OCI-LY7 (cell line): Measurements from ENCODE around the gene TSHZ2. TPM values are rescaled to one million over a fixed set of nuclear protein-coding genes. Genes with fewer than 3 reads are reported as not detected.

ENCODE experiments used
- BruUV-seq: library from RNA; stranded (reverse); fragments of 400-500 nt; replicated peaks from 2 replicates; lab custom pipeline; 2021; lab: Mats Ljungman, UMichigan
- CTCF ChIA-PET: fragments of 300-600 bp; sonication (Branson Sonifier 250); formaldehyde crosslinking; loops from one replicate; lab custom pipeline; 2022; ENCODE audit warnings: antibody characterized with exemption; ENCODE audit not compliant: unreplicated experiment; lab: Charles Lee
- POLR2A ChIA-PET: fragments of 300-600 bp; sonication (Branson Sonifier 250); formaldehyde crosslinking; loops from one replicate; lab custom pipeline; 2022; ENCODE audit warnings: antibody characterized with exemption; lab: Charles Lee
- DNase-seq: peaks from one replicate; pipeline ENCODE4 v3.0.0-alpha.2; 2015; ENCODE audit warnings: low spot score
- H2AFZ ChIP-seq: fragments of 200-600 bp; sonication (generic), shearing (Covaris generic); 2 replicates; pipeline ENCODE4 v1.6.1; 2014; ENCODE audit warnings: mild to moderate bottlenecking, antibody characterized with exemption, low read length, moderate library complexity
- H3K27ac ChIP-seq: fragments of 200-600 bp; sonication (generic); 2 replicates; pipeline ENCODE4 v1.5.1; 2014; ENCODE audit warnings: mixed run types, low read depth, mild to moderate bottlenecking, moderate library complexity, low read length, inconsistent platforms; ENCODE audit not compliant: poor library complexity, severe bottlenecking
- H3K36me3 ChIP-seq: fragments of 200-600 bp; sonication (generic); 2 replicates; pipeline ENCODE4 v1.6.1; 2014; ENCODE audit warnings: mild to moderate bottlenecking, antibody characterized with exemption, low read length, moderate library complexity, mixed read lengths; ENCODE audit not compliant: insufficient read depth
- H3K4me1 ChIP-seq: fragments of 200-600 bp; sonication (generic); 2 replicates; pipeline ENCODE4 v1.5.1; 2014; ENCODE audit warnings: mild to moderate bottlenecking, low read length; ENCODE audit not compliant: insufficient read depth, poor library complexity, severe bottlenecking
- H3K4me2 ChIP-seq: fragments of 200-600 bp; sonication (generic); 2 replicates; pipeline ENCODE4 v1.6.1; 2014; ENCODE audit warnings: mild to moderate bottlenecking, low read length
- H3K4me3 ChIP-seq: fragments of 200-600 bp; sonication (generic); 2 replicates; pipeline ENCODE4 v1.5.1; 2014; ENCODE audit warnings: mild to moderate bottlenecking, low read depth, low read length; ENCODE audit not compliant: poor library complexity, severe bottlenecking
- H3K79me2 ChIP-seq: fragments of 200-600 bp; sonication (generic); 2 replicates; pipeline ENCODE4 v1.6.1; 2016; ENCODE audit warnings: low read depth, mild to moderate bottlenecking, low read length, moderate library complexity, mixed read lengths; ENCODE audit not compliant: insufficient read depth
- H3K9me2 ChIP-seq: fragments of 200-600 bp; sonication (generic); 2 replicates; pipeline ENCODE4 v1.6.1; 2016; ENCODE audit warnings: mild to moderate bottlenecking, low read length, mixed read lengths; ENCODE audit not compliant: insufficient read depth
- H3K9me3 ChIP-seq: fragments of 200-600 bp; sonication (generic); 2 replicates; pipeline ENCODE4 v1.6.1; 2014; ENCODE audit warnings: mild to moderate bottlenecking, mixed run types, low read length, mixed read lengths
- H4K20me1 ChIP-seq: fragments of 200-600 bp; sonication (generic); 2 replicates; pipeline ENCODE4 v1.6.1; 2014; ENCODE audit warnings: mild to moderate bottlenecking, antibody characterized with exemption, low read length, moderate library complexity, mixed read lengths; ENCODE audit not compliant: insufficient read depth
- CTCF ChIP-seq: fragments of 200-600 bp; sonication (generic); conservative IDR thresholded peaks from 2 replicates; pipeline ENCODE4 v1.5.1; 2014; ENCODE audit warnings: mild to moderate bottlenecking, antibody characterized with exemption, low read length, moderate library complexity, mixed read lengths
- EZH2phosphoT487 ChIP-seq: fragments of 200-600 bp; sonication (generic); IDR thresholded peaks from 2 replicates; pipeline ENCODE4 v1.6.1; 2018; ENCODE audit warnings: low read depth, borderline replicate concordance, mild to moderate bottlenecking, mixed run types, antibody characterized with exemption, low read length, moderate library complexity, mixed read lengths
- intact Hi-C: fragments of 100-400 bp; cut with micrococcal nuclease; formaldehyde crosslinking; loops from one replicate; pipeline ENCODE4 v1.10.0; 2022; ENCODE audit not compliant: unreplicated experiment
- total RNA-seq, 2 experiments: library from RNA; depleted of rRNA in 1 of 2; stranded (reverse); fragments of >200 nt in 1 of 2; shearing (Covaris generic) in 1 of 2; gene quantifications; 2 replicates each; pipeline ENCODE4 v1.2.3, GENCODE V29; 2014 to 2022

Gene TSHZ2
- total RNA-seq, 2 experiments from 2014 or later: not detected

DNA sequence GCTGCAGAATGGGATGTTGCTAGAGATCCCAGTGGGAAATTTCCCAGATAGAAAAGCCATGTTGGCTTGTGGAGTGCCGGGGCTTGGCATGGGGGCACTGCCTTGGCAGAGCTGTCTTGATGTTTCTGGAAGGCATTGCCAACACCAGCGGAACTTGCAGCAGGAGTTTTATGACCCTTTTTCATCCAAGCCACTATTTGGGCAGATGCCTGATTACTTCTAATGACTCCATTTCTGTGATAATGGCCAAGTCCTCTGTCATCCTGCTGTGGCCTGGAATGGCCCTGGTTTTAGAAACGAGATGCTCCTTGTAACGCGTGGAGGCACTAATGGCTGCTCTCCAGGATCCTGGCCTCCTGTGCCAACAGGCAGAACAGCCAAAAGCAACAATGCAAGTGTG lies 392.5 kb downstream of the TSHZ2 start:
- Histone ChIP-seq H3K36me3 (no peaks in the 10 kb centered on the region), H3K9me3 (no peaks in the 10 kb centered on the region), H3K4me3 (no peak overlapping the region), H3K79me2 (no peaks in the 10 kb centered on the region), H3K27ac (no peak overlapping the region), H3K9me2 (no peaks in the 10 kb centered on the region), H2AFZ (no peak overlapping the region), H3K4me1 (no peaks in the 10 kb centered on the region), H4K20me1 (no peaks in the 10 kb centered on the region), H3K4me2 (no peak overlapping the region)
- BruUV-seq: no TSS peak
- POLR2A ChIA-PET: no interaction called here
- DNase-seq: no peak
- intact Hi-C loops: no loop called here
- CTCF ChIA-PET: no interaction called here
- no peak for TF ChIP-seq CTCF
- no peak for TF ChIP-seq EZH2phosphoT487

- intact Hi-C loops: no loop called here
These were observed 392.9 kb downstream of the TSHZ2 start for GRCh38 chr20:53365076-53365475.

More at GRCh38 chr20:53365076-53365475, 392.9 kb downstream of the TSHZ2 start:
- Histone ChIP-seq H3K4me3 (no peak overlapping the region), H3K36me3 (no peaks in the 10 kb centered on the region), H3K9me2 (no peaks in the 10 kb centered on the region), H3K27ac (no peak overlapping the region), H3K4me1 (no peaks in the 10 kb centered on the region), H2AFZ (no peak overlapping the region), H4K20me1 (no peaks in the 10 kb centered on the region), H3K79me2 (no peaks in the 10 kb centered on the region), H3K4me2 (no peak overlapping the region), H3K9me3 (no peaks in the 10 kb centered on the region)
- ChIA-PET CTCF (no interaction called here), POLR2A (no interaction called here)
- DNase-seq: no peak
- TF ChIP-seq EZH2phosphoT487 (no peak), CTCF (no peak)
- no TSS peak for BruUV-seq
